PC-3 (cell line): ENCODE data around the gene WNK4. TPM values are rescaled to one million over a fixed set of nuclear protein-coding genes. Genes with fewer than 3 reads are reported as not detected.

Experiments
- ATAC-seq: fragments of 200-7000 bp; cut with Tn5 transposase; 2 replicates; pipeline ENCODE4 v1.9.1; 2020; ENCODE audit warnings: mild to moderate bottlenecking, moderate library complexity
- BruUV-seq: library from RNA; stranded (reverse); fragments of 400-500 nt; replicated peaks from 2 replicates; lab custom pipeline; 2021; lab: Mats Ljungman, UMichigan
- CTCF ChIA-PET: fragments of 300-600 bp; sonication (Branson Sonifier 250); formaldehyde crosslinking; loops from one replicate; lab custom pipeline; 2022; ENCODE audit warnings: antibody characterized with exemption; lab: Charles Lee
- POLR2A ChIA-PET: fragments of 300-600 bp; sonication (Branson Sonifier 250); formaldehyde crosslinking; loops from one replicate; lab custom pipeline; 2022; ENCODE audit warnings: antibody characterized with exemption; ENCODE audit not compliant: unreplicated experiment; lab: Charles Lee
- DNase-seq: peaks from one replicate; pipeline ENCODE4 v3.0.0-alpha.2; 2015
- H2AFZ ChIP-seq: fragments of 300-600 bp; sonication (generic); 2 replicates; pipeline ENCODE4 v1.6.0; 2016; ENCODE audit warnings: antibody characterized with exemption, low read length
- H3F3A ChIP-seq: fragments of 300-600 bp; sonication (generic); one replicate; pipeline ENCODE4 v1.6.0; 2017; ENCODE audit warnings: antibody characterized with exemption, low read length, control low read depth, mild to moderate bottlenecking; ENCODE audit not compliant: unreplicated experiment
- H3K27ac ChIP-seq: fragments of 300-600 bp; sonication (generic); 2 replicates; pipeline ENCODE4 v1.5.1; 2016; ENCODE audit warnings: mild to moderate bottlenecking, low read length
- H3K27me3 ChIP-seq: fragments of 300-600 bp; sonication (generic); 2 replicates; pipeline ENCODE4 v1.6.1; 2016; ENCODE audit warnings: low read length, mixed read lengths
- H3K36me3 ChIP-seq: fragments of 300-600 bp; sonication (generic); 2 replicates; pipeline ENCODE4 v1.6.1; 2016; ENCODE audit warnings: low read depth, mixed run types, low read length, mixed read lengths
- H3K4me1 ChIP-seq: fragments of 300-600 bp; sonication (generic); 2 replicates; pipeline ENCODE4 v1.5.1; 2016; ENCODE audit warnings: low read length; ENCODE audit not compliant: insufficient read depth
- H3K4me2 ChIP-seq: fragments of 300-600 bp; sonication (generic); 2 replicates; pipeline ENCODE4 v1.6.0; 2016; ENCODE audit warnings: low read length
- H3K4me3 ChIP-seq: fragments of 300-600 bp; sonication (generic); 2 replicates; pipeline ENCODE4 v1.5.1; 2016; ENCODE audit warnings: mild to moderate bottlenecking, low read length, mixed read lengths
- H3K79me2 ChIP-seq: fragments of 300-600 bp; sonication (generic); 2 replicates; pipeline ENCODE4 v1.6.1; 2017; ENCODE audit warnings: low read length, mixed read lengths
- H3K9ac ChIP-seq: fragments of 300-600 bp; sonication (generic); 2 replicates; pipeline ENCODE4 v1.6.0; 2016; ENCODE audit warnings: mild to moderate bottlenecking, low read length
- H3K9me2 ChIP-seq: fragments of 300-600 bp; sonication (generic); replicated peaks from 2 replicates; pipeline ENCODE4 v1.6.1; 2016; ENCODE audit warnings: mixed run types, low read length, mixed read lengths
- H3K9me3 ChIP-seq: fragments of 300-600 bp; sonication (generic); 2 replicates; pipeline ENCODE4 v1.6.1; 2016; ENCODE audit warnings: low read length, mixed read lengths
- H4K20me1 ChIP-seq: fragments of 300-600 bp; sonication (generic); 2 replicates; pipeline ENCODE4 v1.6.1; 2016; ENCODE audit warnings: low read length, mixed read lengths
- EZH2 ChIP-seq: fragments of 300-600 bp; sonication (generic); IDR thresholded peaks from one replicate; pipeline ENCODE4 v1.6.1; 2017; ENCODE audit warnings: antibody characterized with exemption, mild to moderate bottlenecking, low read length; ENCODE audit not compliant: unreplicated experiment
- EZH2phosphoT487 ChIP-seq: fragments of 300-600 bp; sonication (generic); IDR thresholded peaks from 2 replicates; pipeline ENCODE4 v1.6.1; 2018; ENCODE audit warnings: mild to moderate bottlenecking, antibody characterized with exemption, low read length, borderline replicate concordance
- intact Hi-C: fragments of 100-400 bp; cut with micrococcal nuclease; formaldehyde crosslinking; loops from 2 replicates; pipeline ENCODE4 v1.9.0; 2023
- total RNA-seq: library from RNA; depleted of rRNA; stranded (reverse); fragments of >200 nt; gene quantifications from 2 replicates; pipeline ENCODE4 v1.2.3, GENCODE V29; 2014
- TF ChIP-seq, protein P1 (sequence below): fragments of 300-600 bp; sonication (generic); conservative IDR thresholded peaks from 2 replicates; pipeline ENCODE4 v1.5.1; 2017; ENCODE audit warnings: antibody characterized with exemption, low read depth, mild to moderate bottlenecking, low read length

WNK4 gene
- total RNA-seq, 1 experiment from 2014 or later, result 13.0 TPM

GRCh38 chr17:42787266-42787665 lies 6.9 kb downstream of the WNK4 start:
- no peaks in the 10 kb centered on the region for H4K20me1 ChIP-seq
- TF ChIP-seq, protein P1, sequence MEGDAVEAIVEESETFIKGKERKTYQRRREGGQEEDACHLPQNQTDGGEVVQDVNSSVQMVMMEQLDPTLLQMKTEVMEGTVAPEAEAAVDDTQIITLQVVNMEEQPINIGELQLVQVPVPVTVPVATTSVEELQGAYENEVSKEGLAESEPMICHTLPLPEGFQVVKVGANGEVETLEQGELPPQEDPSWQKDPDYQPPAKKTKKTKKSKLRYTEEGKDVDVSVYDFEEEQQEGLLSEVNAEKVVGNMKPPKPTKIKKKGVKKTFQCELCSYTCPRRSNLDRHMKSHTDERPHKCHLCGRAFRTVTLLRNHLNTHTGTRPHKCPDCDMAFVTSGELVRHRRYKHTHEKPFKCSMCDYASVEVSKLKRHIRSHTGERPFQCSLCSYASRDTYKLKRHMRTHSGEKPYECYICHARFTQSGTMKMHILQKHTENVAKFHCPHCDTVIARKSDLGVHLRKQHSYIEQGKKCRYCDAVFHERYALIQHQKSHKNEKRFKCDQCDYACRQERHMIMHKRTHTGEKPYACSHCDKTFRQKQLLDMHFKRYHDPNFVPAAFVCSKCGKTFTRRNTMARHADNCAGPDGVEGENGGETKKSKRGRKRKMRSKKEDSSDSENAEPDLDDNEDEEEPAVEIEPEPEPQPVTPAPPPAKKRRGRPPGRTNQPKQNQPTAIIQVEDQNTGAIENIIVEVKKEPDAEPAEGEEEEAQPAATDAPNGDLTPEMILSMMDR, result no peak
- TF ChIP-seq EZH2, result no peak
- TF ChIP-seq EZH2phosphoT487, result no peak
- no peaks in the 10 kb centered on the region for H3K9me2 ChIP-seq
- ChIA-PET CTCF (no interaction called here), POLR2A (interaction anchor here (0.6 kb wide), 1 partner anchor 103 kb away, joined by 3 read pairs; no protein-coding TSS in a partner anchor)
- DNase-seq (no peak), ATAC-seq (no peak)
- no peak overlapping the region for H3K9ac ChIP-seq
- H3K79me2 ChIP-seq, result peaks cover 36% of the 10 kb centered on the region
- no peak overlapping the region for H3K27ac ChIP-seq
- no TSS peak for BruUV-seq
- H3K4me2 ChIP-seq, result no peak overlapping the region
- no peaks in the 10 kb centered on the region for H3K27me3 ChIP-seq
- no peaks in the 10 kb centered on the region for H3K9me3 ChIP-seq
- no peak overlapping the region for H3K4me3 ChIP-seq
- peaks cover 20% of the 10 kb centered on the region for H3K4me1 ChIP-seq
- peaks cover 42% of the 10 kb centered on the region for H3K36me3 ChIP-seq
- H3F3A ChIP-seq, result no peaks in the 10 kb centered on the region
- no peak overlapping the region for H2AFZ ChIP-seq
- intact Hi-C loops, result no loop called here

GRCh38 chr17:42791948-42792347 lies 11.5 kb downstream of the WNK4 start:
- no peak overlapping the region for H3K9ac ChIP-seq
- H3K9me3 ChIP-seq, result no peaks in the 10 kb centered on the region
- no TSS peak for BruUV-seq
- H3K79me2 ChIP-seq, result 0 out of 2 replicates have a peak, but pooled peaks cover 4% of the 10 kb centered on the region
- intact Hi-C loops, result no loop called here
- H3K4me2 ChIP-seq, result no peak overlapping the region
- H4K20me1 ChIP-seq, result no peaks in the 10 kb centered on the region
- no peak overlapping the region for H3K4me3 ChIP-seq
- ATAC-seq (no peak), DNase-seq (no peak)
- TF ChIP-seq EZH2 (no peak), EZH2phosphoT487 (no peak)
- TF ChIP-seq, protein P1, result no peak
- ChIA-PET CTCF (no interaction called here), POLR2A (no interaction called here)
- H3F3A ChIP-seq, result no peaks in the 10 kb centered on the region
- H3K27me3 ChIP-seq, result no peaks in the 10 kb centered on the region
- peaks cover 3% of the 10 kb centered on the region for H3K4me1 ChIP-seq
- H3K9me2 ChIP-seq, result no peaks in the 10 kb centered on the region
- peaks cover 24% of the 10 kb centered on the region; the same call in 1 of the 2 replicates for H3K36me3 ChIP-seq
- no peak overlapping the region for H3K27ac ChIP-seq
- no peak overlapping the region for H2AFZ ChIP-seq

- no TSS peak for BruUV-seq
- H3K4me3 ChIP-seq, result no peak overlapping the region
- peaks cover 9% of the 10 kb centered on the region for H3K4me1 ChIP-seq
- H3K79me2 ChIP-seq, result 0 out of 2 replicates have a peak, but pooled peaks cover 5% of the 10 kb centered on the region
- no peak overlapping the region for H3K4me2 ChIP-seq
- no peak for DNase-seq
- no peak overlapping the region for H2AFZ ChIP-seq
- H3K27ac ChIP-seq, result no peak overlapping the region
- no peaks in the 10 kb centered on the region for H4K20me1 ChIP-seq
- TF ChIP-seq, protein P1, result no peak
- TF ChIP-seq EZH2phosphoT487, result no peak
- no peak for TF ChIP-seq EZH2
- no peaks in the 10 kb centered on the region for H3K9me3 ChIP-seq
- no peaks in the 10 kb centered on the region for H3K27me3 ChIP-seq
- H3K9me2 ChIP-seq, result no peaks in the 10 kb centered on the region
- H3K36me3 ChIP-seq, result peaks cover 20% of the 10 kb centered on the region; the same call in 1 of the 2 replicates
- H3K9ac ChIP-seq, result no peak overlapping the region
- ChIA-PET POLR2A (no interaction called here), CTCF (no interaction called here)
- ATAC-seq, result no peak
- H3F3A ChIP-seq, result no peaks in the 10 kb centered on the region
- intact Hi-C loops, result no loop called here
Measured at GRCh38 chr17:42792545-42792944, 12.1 kb downstream of the WNK4 start.
